ENCODE measurements around the gene SH3BP4.

GRCh38 chr2:234954551-234954992 is 2.8 kb downstream of the SH3BP4 start:
- TF ChIP-seq CTCF (conservative IDR thresholded peaks at IDR 0.05; ENCODE audit: low read length) (no peak), EZH2phosphoT487 (IDR thresholded peaks at IDR 0.05; ENCODE audit: borderline replicate concordance, low read depth, low read length) (no peak)
